Prostate gland (tissue), 2 donors: Measurements from ENCODE around the gene ZFP3.
"Not testable (repeated sequence)": the region's sequence is repeated elsewhere in the genome, so short reads cannot be mapped to it uniquely, and the experiment has no call there.

Source experiments
- CTCF ChIP-seq, 4 experiments: fragments of 200-600 bp in 2 of 4; fragments of 450-650 bp in 2 of 4; sonication (generic) in 2 of 4; IDR thresholded peaks; 1 replicate in 3 of 4; 2 replicates in 1 of 4; pipeline ENCODE4 v1.5.1; 2016 to 2019; ENCODE audit warnings: antibody characterized with exemption in 4 of 4, mild to moderate bottlenecking in 2 of 4, moderate library complexity in 2 of 4
- POLR2A ChIP-seq: fragments of 450-650 bp; IDR thresholded peaks from one replicate; pipeline ENCODE4 v1.6.1; 2016; ENCODE audit warnings: antibody characterized with exemption, mild to moderate bottlenecking
- POLR2AphosphoS5 ChIP-seq: sonication (generic); formaldehyde crosslinking; IDR thresholded peaks from one replicate; pipeline ENCODE4 v1.6.1; 2017; ENCODE audit warnings: antibody characterized with exemption

- TF ChIP-seq CTCF (IDR thresholded peaks at IDR 0.05); POLR2A; POLR2AphosphoS5: not testable (repeated sequence)
Observed at GRCh38 chr17:5124896-5125295, 46.6 kb downstream of the ZFP3 start.
